Left forelimb (tissue), 1 donor: ENCODE data around the gene TSPAN32.
A peak's percentile ranks its signal among the peaks of the same experiment; 100 is the strongest.
"Not testable (repeated sequence)": the region's sequence is repeated elsewhere in the genome, so short reads cannot be mapped to it uniquely, and the experiment has no call there.

Source experiments
- DNase-seq: peaks from one replicate; pipeline ENCODE4 v3.0.0-alpha.2; 2018; ENCODE audit warnings: low spot score

Gene TSPAN32

GRCh38 chr11:2314525-2315394 lies 12.9 kb downstream of the TSPAN32 start:
- peak; percentile 91 for DNase-seq

GRCh38 chr11:2315395-2316168 lies 13.8 kb downstream of the TSPAN32 start:
- DNase-seq: peak; percentile 68

GRCh38 chr11:2316169-2316962 lies 14.6 kb downstream of the TSPAN32 start:
- no peak for DNase-seq

GRCh38 chr11:2316963-2317244 lies 15.1 kb downstream of the TSPAN32 start:
- no peak for DNase-seq

- DNase-seq: no peak
Observed at GRCh38 chr11:2317354-2318050, 15.7 kb downstream of the TSPAN32 start.

- DNase-seq: peak; percentile 17
Observed at GRCh38 chr11:2318123-2318522, 16.3 kb downstream of the TSPAN32 start.

- DNase-seq: no peak
Observed at GRCh38 chr11:2318707-2319106, 16.9 kb downstream of the TSPAN32 start.

- DNase-seq: peak; percentile 11
Observed at GRCh38 chr11:2319791-2320472, 18.1 kb downstream of the TSPAN32 start.

- peak; percentile 60 for DNase-seq
Observed at GRCh38 chr11:2320568-2321310, 18.9 kb downstream of the TSPAN32 start.

- DNase-seq: peak; percentile 26
Observed at GRCh38 chr11:2321311-2321683, 19.5 kb downstream of the TSPAN32 start.

GRCh38 chr11:2325123-2325522 lies 23.3 kb downstream of the TSPAN32 start:
- DNase-seq: peak; percentile 40

- DNase-seq: peak; percentile 20
Observed at GRCh38 chr11:2325719-2326118, 23.9 kb downstream of the TSPAN32 start.

GRCh38 chr11:2327032-2327431 lies 25.2 kb downstream of the TSPAN32 start:
- DNase-seq: no peak

- peak; percentile 25 for DNase-seq
Observed at GRCh38 chr11:2328021-2328420, 26.2 kb downstream of the TSPAN32 start.

GRCh38 chr11:2328656-2329354 lies 27.0 kb downstream of the TSPAN32 start:
- DNase-seq: peak; percentile 49

- no peak for DNase-seq
Observed at GRCh38 chr11:2329551-2329950, 27.7 kb downstream of the TSPAN32 start.

GRCh38 chr11:2330696-2331095 lies 28.9 kb downstream of the TSPAN32 start:
- DNase-seq: peak; percentile 36

- DNase-seq: peak; percentile 12
Observed at GRCh38 chr11:2331404-2331803, 29.6 kb downstream of the TSPAN32 start.

GRCh38 chr11:2332569-2332968 lies 30.8 kb downstream of the TSPAN32 start:
- not testable (repeated sequence) for DNase-seq
